IgD-negative memory B cell (primary cell): ENCODE results near the gene MRPL17. TPM values are rescaled to one million over a fixed set of nuclear protein-coding genes. Genes with fewer than 3 reads are reported as not detected.
"Not testable (repeated sequence)": the region's sequence is repeated elsewhere in the genome, so short reads cannot be mapped to it uniquely, and the experiment has no call there.

Experiments used
- H3K27ac Mint-ChIP-seq, 3 donors: one replicate each; pipeline ENCODE4 v1.8.0; 2020 to 2022; ENCODE audit warnings: mild to moderate bottlenecking in 3 of 3, mixed read lengths in 3 of 3, moderate library complexity in 1 of 3
- H3K27me3 Mint-ChIP-seq: one replicate; pipeline ENCODE4 v1.8.0; 2021; ENCODE audit warnings: mixed read lengths
- H3K36me3 Mint-ChIP-seq: one replicate; pipeline ENCODE4 v1.8.0; 2020; ENCODE audit warnings: mild to moderate bottlenecking, mixed read lengths
- H3K4me1 Mint-ChIP-seq, 3 donors: one replicate each; pipeline ENCODE4 v1.8.0; 2020 to 2022; ENCODE audit warnings: mixed read lengths in 3 of 3, mild to moderate bottlenecking in 1 of 3
- H3K4me3 Mint-ChIP-seq, 4 donors: one replicate each; pipeline ENCODE4 v1.8.0; 2020 to 2022; ENCODE audit warnings: mild to moderate bottlenecking in 4 of 4, mixed read lengths in 4 of 4, moderate library complexity in 3 of 4
- H3K9me3 Mint-ChIP-seq, 3 donors: one replicate each; pipeline ENCODE4 v1.8.0; 2020 to 2021; ENCODE audit warnings: mixed read lengths in 3 of 3, mild to moderate bottlenecking in 1 of 3
- polyA plus RNA-seq: library from polyadenylated mRNA; unstranded; fragments of 300-500 nt; fragmentation: Illumina TruSeq; gene quantifications from one replicate; pipeline ENCODE4 v1.2.3, GENCODE V29; 2021

Gene MRPL17
- polyA plus RNA-seq, 1 donor from 2014 or later, result 15.8 TPM

DNA sequence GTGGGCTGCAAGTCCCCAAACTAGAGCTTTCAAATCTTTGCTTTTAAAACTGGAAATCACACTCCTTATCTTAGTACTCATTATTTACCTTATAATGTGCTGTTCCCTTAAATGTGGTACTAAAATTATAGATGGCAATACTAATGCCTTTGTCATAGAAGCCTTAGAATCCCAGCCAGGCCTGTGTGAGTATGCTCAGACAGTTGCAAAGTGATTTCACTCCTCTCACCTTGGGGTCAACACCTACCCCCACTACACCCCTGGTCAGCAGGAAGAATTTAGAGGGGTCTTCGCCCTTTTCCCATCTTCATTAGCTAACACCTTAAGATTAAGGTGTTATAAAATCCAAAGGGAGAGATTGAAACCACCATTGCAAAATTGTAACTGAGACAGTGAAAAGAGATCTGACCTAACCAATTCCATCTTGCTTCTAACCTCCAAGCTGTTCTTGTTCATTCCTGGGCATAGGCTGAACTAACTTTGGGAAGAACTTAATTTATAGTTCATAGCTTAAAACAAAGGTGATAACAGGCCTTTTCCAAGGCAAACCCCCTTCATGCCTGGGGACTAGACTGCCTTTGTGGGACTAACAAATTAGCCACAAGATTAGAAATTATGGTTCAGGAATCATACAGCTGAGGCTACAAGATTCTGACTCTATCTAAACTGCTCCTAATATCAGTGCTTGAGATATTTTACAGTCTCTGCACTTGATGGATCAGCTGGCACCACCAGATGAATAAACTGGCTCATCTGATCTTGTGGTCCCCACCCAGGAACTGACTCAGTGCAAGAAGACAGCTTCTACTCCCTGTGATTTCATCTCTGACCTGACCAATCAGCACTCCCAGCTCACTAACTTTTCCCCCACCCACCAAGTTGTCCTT, 10.4 kb upstream of the MRPL17 start:
- Mint-ChIP-seq H3K36me3 (peaks cover 5% of the 10 kb centered on the region), H3K9me3 (no peaks in the 10 kb centered on the region), H3K4me3 (no peak overlapping the region), H3K4me1 (peaks cover 0 to 4% (median 1%) of the 10 kb centered on the region in 3 donors), H3K27ac (no peak overlapping the region), H3K27me3 (no peaks in the 10 kb centered on the region)

DNA sequence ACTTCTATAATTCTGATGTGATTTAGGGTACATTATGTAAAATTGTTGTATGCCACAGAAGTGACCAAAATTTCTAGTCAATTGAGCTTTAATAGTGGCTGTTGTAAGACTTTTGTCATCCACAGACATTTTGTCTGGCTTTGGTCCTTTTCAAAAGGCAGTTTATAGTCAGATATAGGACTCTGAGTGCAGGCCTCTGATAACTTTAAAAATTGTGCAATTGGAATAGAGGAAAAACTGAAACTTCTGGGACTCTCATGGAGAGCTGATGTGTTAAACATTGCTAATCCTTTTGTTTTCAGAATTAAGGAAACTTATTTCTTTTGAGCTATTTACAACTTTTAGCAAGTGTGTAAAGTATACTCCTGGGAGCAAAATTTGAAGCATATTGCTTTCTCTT, 9.0 kb upstream of the MRPL17 start:
- peaks cover 0 to 4% (median 1%) of the 10 kb centered on the region in 3 donors for H3K4me1 Mint-ChIP-seq

DNA sequence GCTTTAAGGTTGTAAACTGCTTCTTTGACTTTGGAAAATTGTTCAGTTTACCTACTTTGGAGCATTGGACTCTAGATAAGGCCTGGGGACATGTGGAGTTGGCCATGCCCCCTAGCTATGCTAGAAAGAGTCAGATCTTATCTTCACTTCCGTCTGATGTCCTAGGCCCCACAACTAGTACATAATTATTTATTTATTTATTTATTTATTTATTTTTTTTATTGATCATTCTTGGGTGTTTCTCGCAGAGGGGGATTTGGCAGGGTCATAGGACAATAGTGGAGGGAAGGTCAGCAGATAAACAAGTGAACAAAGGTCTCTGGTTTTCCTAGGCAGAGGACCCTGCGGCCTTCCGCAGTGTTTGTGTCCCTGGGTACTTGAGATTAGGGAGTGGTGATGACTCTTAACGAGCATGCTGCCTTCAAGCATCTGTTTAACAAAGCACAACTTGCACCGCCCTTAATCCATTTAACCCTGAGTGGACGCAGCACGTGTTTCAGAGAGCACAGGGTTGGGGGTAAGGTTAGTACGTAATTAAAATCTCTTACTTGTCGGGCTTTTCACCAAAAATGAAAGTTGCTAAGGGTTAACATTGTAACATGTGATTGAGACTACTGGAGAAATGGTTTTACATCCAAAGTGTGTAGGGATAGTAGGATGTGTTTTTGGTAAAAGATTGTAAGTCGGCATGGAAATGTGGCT, 7.4 kb upstream of the MRPL17 start:
- H3K27ac Mint-ChIP-seq, H3K9me3 Mint-ChIP-seq, H3K4me3 Mint-ChIP-seq, H3K27me3 Mint-ChIP-seq, H3K4me1 Mint-ChIP-seq, H3K36me3 Mint-ChIP-seq: not testable (repeated sequence)

More for the DNA sequence above, 9.0 kb upstream of the MRPL17 start:
- H3K36me3 Mint-ChIP-seq, result peaks cover 1% of the 10 kb centered on the region
- H3K9me3 Mint-ChIP-seq, result no peaks in the 10 kb centered on the region
- no peaks in the 10 kb centered on the region for H3K27me3 Mint-ChIP-seq
- no peak overlapping the region for H3K4me3 Mint-ChIP-seq
- H3K27ac Mint-ChIP-seq, result no peak overlapping the region

DNA sequence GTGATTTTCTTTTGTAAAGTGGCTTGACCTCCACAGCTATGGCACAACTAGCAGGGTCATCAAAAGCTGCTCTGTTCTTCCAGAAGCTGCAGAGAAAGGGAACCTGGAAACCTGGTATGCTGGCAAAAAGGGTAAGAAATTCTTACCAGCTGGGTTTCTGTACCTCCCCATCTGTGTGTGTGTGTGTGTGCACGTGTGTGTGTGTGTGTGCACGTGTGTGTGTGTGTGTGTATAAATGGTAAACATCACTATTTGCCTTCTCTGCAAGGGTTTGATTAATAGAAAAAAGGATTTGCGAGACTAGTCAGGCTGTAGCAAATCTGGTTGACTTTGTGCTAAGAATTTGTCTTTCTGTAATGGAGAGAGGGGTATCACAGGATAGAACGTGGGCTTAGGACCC, 4.7 kb upstream of the MRPL17 start:
- no peaks in the 10 kb centered on the region for H3K36me3 Mint-ChIP-seq
- peaks cover 5 to 9% (median 8%) of the 10 kb centered on the region in 3 donors for H3K4me1 Mint-ChIP-seq
- H3K4me3 Mint-ChIP-seq, result no peak overlapping the region
- H3K27ac Mint-ChIP-seq, result peak overlapping the region in 1 of 3 donors; percentile 27
- no peaks in the 10 kb centered on the region for H3K9me3 Mint-ChIP-seq
- H3K27me3 Mint-ChIP-seq, result no peaks in the 10 kb centered on the region

DNA sequence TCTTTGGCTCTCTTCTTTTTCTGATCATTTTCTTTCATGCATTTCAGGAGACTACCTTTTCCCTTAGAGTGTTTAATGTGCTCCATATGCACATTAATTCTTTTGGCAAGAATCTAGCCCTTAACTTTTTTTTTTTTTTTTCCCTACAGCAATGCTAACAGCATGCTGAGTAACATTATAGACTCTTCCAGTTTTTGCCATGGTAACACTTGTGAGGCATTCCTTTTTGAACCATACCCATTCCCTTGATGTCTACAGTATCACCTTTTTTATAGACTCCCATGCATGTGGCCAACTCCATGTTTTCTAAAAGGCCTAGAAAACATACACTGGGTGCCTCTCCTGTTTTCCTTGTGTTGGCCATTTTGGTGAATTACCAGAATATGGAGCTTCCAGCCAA, 2.9 kb upstream of the MRPL17 start:
- Mint-ChIP-seq H3K4me1 (peaks cover 12 to 19% (median 16%) of the 10 kb centered on the region in 3 donors), H3K36me3 (no peaks in the 10 kb centered on the region), H3K27me3 (no peaks in the 10 kb centered on the region), H3K27ac (peak overlapping the region in 2 of 3 donors; percentile 65 to 71), H3K4me3 (peak overlapping the region in 1 of 4 donors; percentile 73), H3K9me3 (no peaks in the 10 kb centered on the region)

DNA sequence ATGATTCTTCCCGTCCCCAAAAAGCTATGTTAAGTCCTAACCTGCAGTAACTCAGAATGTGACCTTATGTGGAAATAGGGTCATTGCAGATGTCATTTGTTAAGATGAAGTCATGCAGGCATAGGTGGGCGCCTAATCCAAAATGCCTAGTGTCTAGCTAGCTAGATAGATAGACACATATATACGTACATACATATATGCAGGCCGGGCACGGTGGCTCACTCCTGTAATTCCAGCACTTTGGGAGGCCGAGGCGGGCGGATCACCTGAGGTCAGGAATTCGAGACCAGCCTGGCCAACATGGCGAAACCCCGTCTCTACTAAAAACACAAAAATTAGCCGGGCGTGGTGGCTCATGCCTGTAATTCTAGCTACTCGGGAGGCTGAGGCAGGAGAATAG, 928 bp upstream of the MRPL17 start:
- H3K9me3 Mint-ChIP-seq, H3K36me3 Mint-ChIP-seq, H3K27me3 Mint-ChIP-seq: not testable (repeated sequence)
- H3K27ac Mint-ChIP-seq, result peak overlapping the region; percentile 68 to 99 (median 95)
- H3K4me3 Mint-ChIP-seq, result peak overlapping the region; percentile 41 to 99 (median 98)
- H3K4me1 Mint-ChIP-seq, result peaks cover 12 to 21% (median 16%) of the 10 kb centered on the region in 3 donors

DNA sequence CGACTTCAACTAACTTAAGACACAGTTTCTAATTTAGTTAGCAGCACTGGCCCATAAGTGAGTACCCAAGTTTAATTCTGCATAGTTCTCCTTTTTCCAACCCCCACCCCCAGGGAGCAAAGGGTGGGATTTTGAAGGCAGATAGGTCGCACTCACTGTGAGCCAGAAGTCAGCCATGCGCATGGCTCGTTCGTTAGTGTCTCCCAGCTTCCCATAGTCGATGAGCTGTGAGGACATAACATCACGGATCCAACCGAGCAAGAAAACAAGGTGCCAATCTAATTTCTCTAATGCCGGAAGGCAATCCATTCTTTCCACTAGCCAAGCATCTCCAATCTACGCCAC, 577 bp downstream of the MRPL17 start:
- Mint-ChIP-seq H3K9me3 (no peaks in the 10 kb centered on the region), H3K27ac (peak overlapping the region; percentile 95 to 99 (median 99)), H3K4me3 (peak overlapping the region; percentile 97 to 99 (median 98)), H3K36me3 (no peaks in the 10 kb centered on the region), H3K4me1 (peaks cover 16 to 21% (median 16%) of the 10 kb centered on the region in 3 donors), H3K27me3 (no peaks in the 10 kb centered on the region)

DNA sequence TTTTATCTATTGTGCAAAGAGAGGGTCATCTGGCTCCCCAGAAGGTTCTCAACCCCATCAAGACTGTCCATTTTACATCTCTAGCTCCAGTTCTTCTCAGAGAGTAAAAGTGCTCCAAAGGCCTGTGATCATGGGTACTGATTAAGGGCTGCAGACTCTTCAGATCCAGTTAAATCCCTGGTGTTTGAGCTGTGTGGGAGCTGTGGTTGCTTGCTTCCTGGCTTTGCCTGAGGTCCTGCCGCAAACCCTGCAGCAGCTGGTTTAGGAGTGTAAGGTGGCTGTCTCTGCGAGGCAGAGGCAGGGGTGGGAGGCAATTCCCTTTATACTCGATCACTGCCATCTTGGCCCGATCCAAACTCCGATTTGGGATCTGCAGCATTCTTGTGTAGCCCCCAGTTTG, 1.2 kb downstream of the MRPL17 start:
- Mint-ChIP-seq H3K27me3 (no peaks in the 10 kb centered on the region), H3K4me3 (peak overlapping the region; percentile 97 to 99 (median 98)), H3K27ac (peak overlapping the region; percentile 63 to 99 (median 95)), H3K4me1 (peaks cover 14 to 21% (median 16%) of the 10 kb centered on the region in 3 donors), H3K9me3 (no peaks in the 10 kb centered on the region), H3K36me3 (no peaks in the 10 kb centered on the region)

DNA sequence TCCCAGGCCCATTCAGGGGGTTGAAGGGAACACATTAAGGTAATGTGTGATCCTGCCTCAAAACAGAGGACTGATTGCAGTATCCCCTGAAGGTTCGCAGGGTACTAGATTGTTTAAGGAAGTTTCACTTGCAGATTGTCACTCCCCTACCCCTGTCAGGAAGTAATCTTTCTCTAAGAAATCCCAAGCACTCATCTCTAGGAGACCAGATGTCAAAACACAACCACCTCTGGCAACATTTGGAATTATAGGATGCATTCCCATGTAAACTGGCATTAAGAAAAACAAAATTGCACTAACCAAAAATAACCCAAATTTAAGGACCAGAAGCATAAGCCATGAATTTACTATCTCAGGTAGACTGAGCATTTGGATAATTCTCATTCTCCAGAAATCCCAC, 1.6 kb downstream of the MRPL17 start:
- Mint-ChIP-seq H3K9me3 (no peaks in the 10 kb centered on the region), H3K4me3 (peak overlapping the region; percentile 50 to 97 (median 85)), H3K27me3 (no peaks in the 10 kb centered on the region), H3K4me1 (peaks cover 14 to 21% (median 16%) of the 10 kb centered on the region in 3 donors), H3K27ac (peak overlapping the region in 2 of 3 donors; percentile 28 to 95), H3K36me3 (no peaks in the 10 kb centered on the region)

DNA sequence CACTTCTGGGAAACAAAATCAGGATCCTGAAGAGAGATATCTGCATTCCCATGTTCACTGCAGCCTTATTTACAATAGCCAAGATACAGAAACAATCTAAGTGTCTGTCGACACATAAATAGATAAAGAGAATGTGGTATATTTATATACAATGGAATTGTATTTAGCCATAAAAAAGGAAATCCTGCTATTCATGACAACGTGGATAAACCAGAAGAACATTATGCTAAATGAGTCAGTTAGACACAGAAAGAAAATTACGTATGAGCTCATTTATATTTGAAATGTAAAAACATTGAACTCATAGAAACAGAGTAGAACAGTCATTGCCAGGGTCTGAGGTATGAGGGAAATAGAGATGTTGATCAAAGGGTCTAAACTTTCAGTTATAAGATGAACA, 6.1 kb downstream of the MRPL17 start:
- H3K9me3 Mint-ChIP-seq, result no peaks in the 10 kb centered on the region
- no peaks in the 10 kb centered on the region for H3K27me3 Mint-ChIP-seq
- H3K36me3 Mint-ChIP-seq, result peaks cover 5% of the 10 kb centered on the region
- H3K4me3 Mint-ChIP-seq, result peak overlapping the region in 1 of 4 donors; percentile 41
- no peak overlapping the region for H3K27ac Mint-ChIP-seq
- peaks cover 6 to 12% (median 8%) of the 10 kb centered on the region in 3 donors for H3K4me1 Mint-ChIP-seq

DNA sequence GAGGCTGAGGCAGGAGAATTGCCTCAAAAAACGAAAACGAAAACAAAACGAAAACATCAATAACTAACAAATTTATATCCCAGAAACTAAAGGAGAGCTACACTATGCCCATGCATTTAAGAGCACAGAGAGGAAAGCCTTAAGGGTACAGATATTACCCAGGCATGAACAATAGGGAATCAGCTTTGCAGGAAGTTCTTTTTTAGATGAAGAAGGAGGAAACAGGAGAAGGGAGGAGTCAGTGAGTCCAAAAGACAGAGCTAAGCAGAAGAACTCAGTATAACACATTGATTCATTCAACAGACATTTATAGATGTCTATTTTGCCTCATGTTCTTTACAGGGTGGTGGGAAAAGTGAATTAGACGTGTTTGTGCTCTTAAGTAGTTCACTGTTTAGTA, 8.3 kb downstream of the MRPL17 start:
- Mint-ChIP-seq H3K9me3 (no peaks in the 10 kb centered on the region), H3K27ac (no peak overlapping the region), H3K4me3 (no peak overlapping the region), H3K36me3 (peaks cover 5% of the 10 kb centered on the region), H3K4me1 (peaks cover 1 to 4% (median 2%) of the 10 kb centered on the region in 3 donors), H3K27me3 (no peaks in the 10 kb centered on the region)

DNA sequence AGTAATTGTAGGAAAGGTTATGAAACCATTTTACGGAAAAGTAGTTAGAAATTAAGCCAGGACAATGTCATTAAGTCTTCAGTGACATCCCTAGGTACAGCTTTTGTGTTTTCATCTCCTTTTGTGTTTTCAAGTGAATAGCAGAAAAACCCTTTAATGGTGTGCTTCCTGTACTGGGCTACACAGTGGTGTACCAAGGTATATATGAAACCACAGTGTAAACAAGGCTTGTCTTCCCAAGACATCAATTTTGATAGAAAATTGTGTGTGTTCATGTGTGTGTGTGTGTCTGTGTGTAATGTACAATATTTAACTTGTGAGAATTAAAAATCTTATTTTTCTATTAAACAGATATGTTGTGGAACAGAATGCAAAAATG, 8.9 kb downstream of the MRPL17 start:
- no peaks in the 10 kb centered on the region for H3K27me3 Mint-ChIP-seq
- H3K4me3 Mint-ChIP-seq, result no peak overlapping the region
- no peaks in the 10 kb centered on the region for H3K9me3 Mint-ChIP-seq
- peaks cover 5% of the 10 kb centered on the region for H3K36me3 Mint-ChIP-seq
- H3K27ac Mint-ChIP-seq, result no peak overlapping the region
- peaks cover 1 to 4% (median 2%) of the 10 kb centered on the region in 3 donors for H3K4me1 Mint-ChIP-seq

DNA sequence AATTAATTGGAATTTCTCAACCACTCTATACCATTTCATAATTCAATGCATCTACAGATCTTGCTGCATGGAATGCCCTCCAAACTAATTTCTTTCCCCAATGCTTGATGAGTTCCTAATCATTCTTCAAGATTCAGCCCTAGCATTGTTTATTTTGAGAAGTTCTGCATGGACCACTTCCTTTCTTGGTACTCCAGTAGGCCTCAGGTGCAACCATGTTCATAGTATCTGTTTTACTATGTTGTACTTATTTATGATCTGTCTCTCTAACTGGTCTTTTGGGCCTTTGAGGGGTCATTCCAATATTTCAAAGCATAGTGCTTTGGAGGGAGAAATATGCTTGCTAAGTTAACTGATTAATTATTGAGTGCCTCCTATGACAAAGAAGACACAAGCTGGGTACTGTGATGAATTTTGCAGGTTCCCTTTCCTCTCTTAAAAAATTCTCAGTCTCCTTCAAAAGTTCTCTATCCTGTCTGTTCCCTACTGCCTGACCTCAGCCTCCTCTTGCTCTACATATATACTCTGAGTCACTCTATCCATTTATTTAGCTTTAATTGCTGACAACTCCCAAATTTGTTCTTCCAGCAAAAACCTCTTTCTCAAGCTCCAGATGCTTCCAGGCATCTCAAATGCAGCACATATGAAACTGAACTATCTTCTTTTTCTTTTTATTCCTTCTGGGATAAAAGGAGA, 9.5 kb downstream of the MRPL17 start:
- Mint-ChIP-seq H3K27me3 (no peaks in the 10 kb centered on the region), H3K4me3 (no peak overlapping the region), H3K4me1 (peaks cover 1 to 4% (median 2%) of the 10 kb centered on the region in 3 donors), H3K9me3 (no peaks in the 10 kb centered on the region), H3K36me3 (peaks cover 5% of the 10 kb centered on the region), H3K27ac (peak overlapping the region in 1 of 3 donors; percentile 4)

DNA sequence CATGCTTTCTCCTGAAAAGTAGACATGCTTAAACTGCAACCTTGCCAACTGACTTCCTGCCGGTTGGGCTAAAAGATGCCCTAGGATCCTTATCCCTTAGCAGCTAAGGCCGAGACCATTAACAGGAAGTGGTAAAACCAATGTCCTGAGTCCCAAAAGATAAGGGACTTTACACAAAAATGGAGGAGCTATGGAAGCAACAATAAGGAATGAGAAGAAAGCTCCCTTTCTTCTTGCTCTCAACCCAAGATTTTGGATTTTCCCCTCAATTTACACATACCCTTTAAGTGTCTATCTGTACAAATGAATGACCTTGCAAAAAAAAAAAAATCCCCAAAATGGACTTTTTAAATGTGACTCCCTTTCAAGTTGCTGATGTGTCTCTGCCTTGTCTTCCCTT, 11.1 kb downstream of the MRPL17 start:
- Mint-ChIP-seq H3K4me3 (no peak overlapping the region), H3K4me1 (peaks cover 0 to 10% (median 6%) of the 10 kb centered on the region in 3 donors), H3K27me3 (no peaks in the 10 kb centered on the region), H3K27ac (no peak overlapping the region), H3K9me3 (no peaks in the 10 kb centered on the region), H3K36me3 (peaks cover 5% of the 10 kb centered on the region)
